ENCODE data around the gene STARD5. TPM values are rescaled to one million over a fixed set of nuclear protein-coding genes. Genes with fewer than 3 reads are reported as not detected.

The STARD5 gene, protein sequence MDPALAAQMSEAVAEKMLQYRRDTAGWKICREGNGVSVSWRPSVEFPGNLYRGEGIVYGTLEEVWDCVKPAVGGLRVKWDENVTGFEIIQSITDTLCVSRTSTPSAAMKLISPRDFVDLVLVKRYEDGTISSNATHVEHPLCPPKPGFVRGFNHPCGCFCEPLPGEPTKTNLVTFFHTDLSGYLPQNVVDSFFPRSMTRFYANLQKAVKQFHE
- total RNA-seq: 15.7 and 17.2 TPM in 2 replicates
- 4.0 TPM for total RNA-seq (2013)
- polyA plus RNA-seq: 14.5 and 19.9 TPM in 2 replicates
- 7.5 and 8.7 TPM in 2 replicates for polyA minus RNA-seq

DNA sequence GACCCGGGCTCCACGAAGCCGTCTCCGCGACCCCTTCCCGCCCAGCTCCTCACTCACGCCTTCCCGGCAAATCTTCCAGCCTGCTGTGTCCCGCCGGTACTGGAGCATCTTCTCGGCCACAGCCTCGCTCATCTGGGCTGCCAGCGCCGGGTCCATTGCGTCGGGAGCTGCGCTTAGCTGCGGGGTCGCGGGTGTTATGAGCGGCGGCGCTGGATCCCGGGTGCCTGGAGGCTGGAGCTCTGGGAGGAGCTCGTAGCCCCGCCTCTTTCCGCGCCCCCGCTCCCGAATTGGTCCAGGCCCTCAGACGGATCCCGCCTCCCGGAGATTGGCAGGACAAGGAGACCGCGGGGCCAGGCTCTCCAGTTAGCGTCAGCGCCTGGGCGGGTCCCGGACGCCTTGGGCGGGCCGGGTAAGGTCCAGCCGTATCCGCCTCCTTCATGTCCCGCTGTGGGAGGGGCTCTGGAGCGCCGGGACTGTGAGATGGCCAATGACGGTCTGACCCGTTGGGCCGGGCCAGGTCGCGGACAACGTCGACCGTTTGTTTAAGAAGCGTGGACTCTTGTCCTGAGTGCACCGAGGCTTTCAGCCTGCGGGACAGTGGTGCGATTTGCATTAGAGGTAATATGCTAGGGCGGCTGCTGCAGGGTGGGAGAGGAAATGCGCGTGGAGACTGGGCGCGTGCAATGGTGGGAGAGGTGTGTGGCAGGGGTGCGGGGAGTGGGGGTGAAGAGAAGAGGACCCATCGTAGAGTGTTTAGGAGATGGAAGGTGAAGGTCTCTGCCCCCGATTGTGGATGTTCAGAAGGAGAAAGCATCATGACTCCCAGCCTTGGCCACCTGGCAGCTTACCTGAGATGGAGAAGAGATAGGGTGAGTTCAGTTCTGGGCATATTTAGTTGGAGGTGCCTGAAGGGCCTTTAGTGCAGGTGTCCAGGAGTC lies at the start of gene STARD5:
STARD5 (minus strand) TSS at position 198 of the 938 bp plus-strand sequence; CDS start at position 156, 42 bp downstream.
- peak within 1 kb of the TSS; percentile 27 to 68 for H3K27ac ChIP-seq (ENCODE audit: low read length in 2 of 2)
- CTCF ChIA-PET: interaction anchor here (0.9 to 20.0 kb wide), 12 partner anchors 11 to 83 kb away, joined by 3 to 306 read pairs (median 4); no protein-coding TSS in a partner anchor
- Mint-ChIP-seq H3K4me3 (peak within 1 kb of the TSS; percentile 100), H3K27ac (peak within 1 kb of the TSS; percentile 95), H3K4me1 (peaks cover 32% of the 10 kb centered on the region), H3K9me3 (ENCODE audit: insufficient read depth) (no peaks in the 10 kb centered on the region), H3K27me3 (no peaks in the 10 kb centered on the region)
- peaks cover 45% of the 10 kb centered on the region for H3K79me2 ChIP-seq (ENCODE audit: control insufficient read depth, insufficient read depth, low read length)
- H3K36me3 ChIP-seq (replicated peaks in 1 of 2; ENCODE audit: control extremely low read depth in 1 of 2, control insufficient read depth in 1 of 2, extremely low read depth in 1 of 2, insufficient read depth in 2 of 2, low read length in 1 of 2): peaks cover 0 to under 1% of the 10 kb centered on the region in 2 experiments
- DNase-seq (peak; percentile 92), ATAC-seq (ENCODE audit: low read depth) (peak; percentile 99)
- peak within 1 kb of the TSS; percentile 88 for H2AFZ ChIP-seq (ENCODE audit: insufficient read depth, low read depth, low read length, poor library complexity, severe bottlenecking)
- H3K4me1 ChIP-seq (ENCODE audit: control insufficient read depth in 2 of 2, insufficient read depth in 2 of 2, low read length in 2 of 2): peaks cover 18 to 32% of the 10 kb centered on the region in 2 donors
- peak within 1 kb of the TSS; percentile 82 for H3K4me2 ChIP-seq (replicated peaks; ENCODE audit: low read depth, low read length, poor library complexity, severe bottlenecking)
- H3K27me3 ChIP-seq (replicated peaks in 1 of 4; ENCODE audit: control extremely low read depth in 1 of 4, control insufficient read depth in 3 of 4, insufficient read depth in 4 of 4, low read length in 3 of 4): no peaks in the 10 kb centered on the region
- H4K20me1 ChIP-seq (ENCODE audit: control insufficient read depth, insufficient read depth, low read length, poor library complexity, severe bottlenecking): no peaks in the 10 kb centered on the region
- TF ChIP-seq, protein P1, sequence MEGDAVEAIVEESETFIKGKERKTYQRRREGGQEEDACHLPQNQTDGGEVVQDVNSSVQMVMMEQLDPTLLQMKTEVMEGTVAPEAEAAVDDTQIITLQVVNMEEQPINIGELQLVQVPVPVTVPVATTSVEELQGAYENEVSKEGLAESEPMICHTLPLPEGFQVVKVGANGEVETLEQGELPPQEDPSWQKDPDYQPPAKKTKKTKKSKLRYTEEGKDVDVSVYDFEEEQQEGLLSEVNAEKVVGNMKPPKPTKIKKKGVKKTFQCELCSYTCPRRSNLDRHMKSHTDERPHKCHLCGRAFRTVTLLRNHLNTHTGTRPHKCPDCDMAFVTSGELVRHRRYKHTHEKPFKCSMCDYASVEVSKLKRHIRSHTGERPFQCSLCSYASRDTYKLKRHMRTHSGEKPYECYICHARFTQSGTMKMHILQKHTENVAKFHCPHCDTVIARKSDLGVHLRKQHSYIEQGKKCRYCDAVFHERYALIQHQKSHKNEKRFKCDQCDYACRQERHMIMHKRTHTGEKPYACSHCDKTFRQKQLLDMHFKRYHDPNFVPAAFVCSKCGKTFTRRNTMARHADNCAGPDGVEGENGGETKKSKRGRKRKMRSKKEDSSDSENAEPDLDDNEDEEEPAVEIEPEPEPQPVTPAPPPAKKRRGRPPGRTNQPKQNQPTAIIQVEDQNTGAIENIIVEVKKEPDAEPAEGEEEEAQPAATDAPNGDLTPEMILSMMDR (IDR thresholded peaks at IDR 0.05): no peak
- no peak for TF ChIP-seq EZH2 (IDR thresholded peaks at IDR 0.05; ENCODE audit: borderline replicate concordance, insufficient read depth, low read depth, low read length, poor library complexity, severe bottlenecking)
- intact Hi-C loops (cut with micrococcal nuclease): loop anchor here (1.0 kb wide), 4 partner anchors 13 to 49 kb away; no protein-coding TSS in a partner anchor
- POLR2A ChIA-PET: interaction anchor here (0.6 to 1.8 kb wide), 8 partner anchors 13 to 322 kb away, joined by 3 to 13 read pairs (median 3); no protein-coding TSS in a partner anchor
- H3K9ac ChIP-seq (ENCODE audit: low read length): peak within 1 kb of the TSS; percentile 79
- WGBS (ENCODE audit: insufficient coverage): under 1% methylated on average over 67 of the region's 67 CpGs
- peak within 1 kb of the TSS; percentile 54 to 79 (median 77) for H3K4me3 ChIP-seq (ENCODE audit: control extremely low read depth in 1 of 5, extremely low read depth in 1 of 5, insufficient read depth in 1 of 5, low read depth in 2 of 5, low read length in 4 of 5)
- no peaks in the 10 kb centered on the region for H3K9me3 ChIP-seq (ENCODE audit: control extremely low read depth in 1 of 3, control insufficient read depth in 2 of 3, insufficient read depth in 1 of 3, low read length in 2 of 3)

All from B cell (primary cell).